Measurements from ENCODE around the gene MYOM1.

Gene MYOM1

GRCh38 chr18:3183103-3183717 lies 36.6 kb downstream of the MYOM1 start:
- no peak for DNase-seq

- DNase-seq = no peak
These were observed 39.4 kb downstream of the MYOM1 start for GRCh38 chr18:3180325-3180724.

GRCh38 chr18:3179430-3180089 lies 40.2 kb downstream of the MYOM1 start:
- no peak for DNase-seq

GRCh38 chr18:3177902-3178687 lies 41.7 kb downstream of the MYOM1 start:
- DNase-seq = no peak

DNA sequence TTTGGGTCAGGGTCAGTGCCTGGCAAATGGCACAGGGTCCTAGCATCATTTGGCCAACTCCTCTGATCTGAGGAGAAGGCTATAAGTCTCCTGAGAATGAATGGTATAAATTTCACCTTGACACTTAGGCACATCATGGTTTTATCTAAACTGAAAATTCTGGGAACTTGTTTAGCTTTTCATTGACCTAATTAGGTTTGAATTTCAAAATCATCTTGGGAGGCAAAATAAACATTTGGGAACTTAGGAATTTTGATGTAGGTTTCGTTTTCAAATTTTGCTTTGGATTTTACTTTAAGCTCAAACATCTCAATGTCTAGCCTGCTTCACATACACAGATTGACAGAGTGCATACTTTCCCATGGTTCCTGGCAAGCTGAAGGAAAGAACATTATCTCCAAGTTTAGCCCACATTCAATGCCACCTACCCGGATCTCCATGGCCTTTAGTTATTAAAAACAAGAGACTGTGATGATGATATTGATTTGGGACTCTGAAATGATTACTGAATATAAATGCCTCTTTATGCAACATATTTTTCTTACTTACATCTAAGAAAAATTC lies 44.5 kb downstream of the MYOM1 start:
- no peak for DNase-seq

DNA sequence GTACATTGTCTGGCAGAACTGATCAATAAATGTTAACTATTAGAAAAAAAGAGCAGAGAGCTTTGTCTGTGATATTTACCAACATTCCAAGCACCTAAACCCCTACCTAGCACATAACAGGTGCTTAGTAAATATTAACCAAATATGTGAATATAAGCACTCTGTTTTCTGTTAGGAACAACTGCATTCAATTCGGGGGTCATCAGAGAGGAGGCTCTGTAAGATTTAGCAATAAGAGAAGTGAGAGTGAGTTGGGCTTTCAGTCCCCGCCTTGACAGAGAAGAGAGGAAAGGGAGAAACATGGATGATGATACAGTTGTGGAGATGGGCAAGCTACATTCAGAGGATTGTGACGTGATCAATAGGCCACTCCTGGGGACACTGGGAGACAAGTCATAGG lies 47.7 kb downstream of the MYOM1 start:
- DNase-seq = no peak

GRCh38 chr18:3171631-3172030 lies 48.1 kb downstream of the MYOM1 start:
- DNase-seq = no peak

DNA sequence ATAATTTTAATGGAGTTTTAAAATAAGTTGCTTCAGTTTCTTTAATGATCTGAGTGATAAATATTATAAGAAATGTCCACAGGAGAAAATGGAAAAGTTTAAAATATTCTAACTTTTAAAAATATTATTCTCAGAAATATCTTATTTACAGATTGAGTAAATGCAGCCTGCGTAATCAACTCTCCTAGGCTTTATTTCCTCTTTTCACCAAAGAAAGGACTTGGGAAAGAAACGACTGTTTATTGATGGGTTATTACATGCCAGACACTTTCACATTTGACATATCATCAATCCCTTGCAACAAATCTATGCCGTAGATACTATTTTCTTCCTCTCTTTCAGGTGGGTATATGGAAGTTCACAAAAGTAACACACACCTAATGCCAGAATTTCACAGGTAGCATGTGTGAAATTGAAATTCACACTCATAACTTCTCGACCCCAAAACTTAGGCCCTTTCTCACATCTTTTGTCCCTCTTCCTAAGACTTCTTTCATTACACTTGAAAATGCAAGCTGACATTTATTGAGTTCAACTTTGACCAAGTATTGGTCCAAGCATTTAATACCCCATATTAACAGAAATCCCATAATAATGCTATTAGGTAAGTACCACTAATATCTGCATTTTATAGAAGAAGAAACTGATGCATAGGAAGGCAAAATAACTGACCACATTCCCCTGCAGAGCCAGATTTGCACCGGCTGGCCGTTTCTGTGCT lies 49.2 kb downstream of the MYOM1 start:
- DNase-seq = no peak

GRCh38 chr18:3164381-3164780 lies 55.4 kb downstream of the MYOM1 start:
- no peak for DNase-seq

DNA sequence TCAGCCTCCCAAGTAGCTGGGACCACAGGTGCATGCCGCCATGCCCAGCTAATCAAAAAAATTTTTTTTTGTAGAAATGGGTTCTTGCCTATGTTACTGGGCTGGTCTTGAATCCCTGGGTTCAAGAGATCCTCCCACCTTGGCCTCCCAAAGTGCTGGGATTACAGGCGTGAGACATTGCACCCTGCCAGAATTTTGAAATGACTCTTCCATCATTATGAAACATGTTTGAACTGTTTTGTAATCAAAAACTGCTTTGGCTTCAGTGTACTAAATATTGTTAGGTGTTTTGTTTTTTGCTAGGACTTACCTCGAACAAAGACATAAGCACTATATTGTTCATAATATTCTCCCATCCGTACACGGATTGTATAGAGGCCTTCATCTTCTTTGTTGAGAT lies 55.8 kb downstream of the MYOM1 start:
- no peak for DNase-seq

DNA sequence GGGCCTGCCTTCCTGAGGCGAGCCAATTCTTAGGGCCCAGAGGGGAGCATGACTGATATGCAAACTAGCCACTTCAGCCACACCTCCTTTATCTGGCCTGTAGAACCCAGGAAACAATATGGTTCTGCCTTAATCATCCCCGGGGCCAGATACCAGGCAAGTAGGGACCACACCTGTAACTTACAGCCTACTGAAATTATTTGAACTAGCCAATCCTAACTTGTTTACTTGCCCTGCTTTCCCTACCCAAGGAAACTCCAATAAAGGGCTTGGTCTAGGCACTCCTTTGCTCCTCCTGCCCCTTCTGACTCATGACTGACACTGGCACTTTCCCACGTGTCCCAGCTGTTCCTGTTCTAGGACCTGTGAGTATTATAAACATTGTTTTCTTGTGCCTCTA lies 57.6 kb downstream of the MYOM1 start:
- no peak for DNase-seq

GRCh38 chr18:3159830-3160229 lies 59.9 kb downstream of the MYOM1 start:
- no peak for DNase-seq

DNA sequence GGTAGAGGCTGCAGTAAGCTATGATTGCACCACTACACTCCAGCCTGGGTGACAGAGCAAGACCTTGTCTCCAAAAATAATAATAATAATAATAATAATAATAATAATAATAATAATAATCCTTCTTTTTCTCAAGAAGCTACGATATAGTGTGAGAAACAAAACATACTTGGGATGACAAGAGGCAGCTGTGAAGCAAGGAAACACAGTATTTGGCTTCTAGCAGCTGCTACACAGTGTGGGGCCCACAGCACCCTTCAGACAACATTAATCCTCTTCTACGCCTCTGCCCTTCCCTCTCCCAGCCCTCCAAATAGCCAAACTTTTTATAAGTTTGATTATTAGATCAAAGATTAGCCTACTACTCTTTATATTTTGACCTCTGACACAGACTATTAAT lies 62.2 kb downstream of the MYOM1 start:
- DNase-seq = no peak

DNA sequence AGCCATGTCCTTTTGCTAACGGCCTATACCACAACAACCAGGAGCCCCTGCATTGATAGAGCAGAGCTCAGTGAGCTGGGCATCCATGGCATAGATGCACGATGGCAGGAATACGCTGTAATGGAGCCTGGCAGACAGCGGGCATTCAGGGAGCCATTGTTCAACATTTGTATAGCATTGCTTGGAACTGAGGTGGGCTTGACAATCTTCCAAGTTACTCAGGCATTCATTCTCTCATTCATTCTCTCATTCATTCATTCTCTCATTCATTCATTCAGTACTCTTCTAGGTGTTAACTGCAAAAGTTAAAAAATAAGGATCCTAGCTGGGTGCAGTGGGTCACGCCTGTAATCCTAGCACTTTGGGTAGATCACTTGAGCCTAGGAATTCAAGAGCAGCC lies 62.7 kb downstream of the MYOM1 start:
- no peak for DNase-seq

GRCh38 chr18:3156325-3156640 lies 63.5 kb downstream of the MYOM1 start:
- no peak for DNase-seq

DNA sequence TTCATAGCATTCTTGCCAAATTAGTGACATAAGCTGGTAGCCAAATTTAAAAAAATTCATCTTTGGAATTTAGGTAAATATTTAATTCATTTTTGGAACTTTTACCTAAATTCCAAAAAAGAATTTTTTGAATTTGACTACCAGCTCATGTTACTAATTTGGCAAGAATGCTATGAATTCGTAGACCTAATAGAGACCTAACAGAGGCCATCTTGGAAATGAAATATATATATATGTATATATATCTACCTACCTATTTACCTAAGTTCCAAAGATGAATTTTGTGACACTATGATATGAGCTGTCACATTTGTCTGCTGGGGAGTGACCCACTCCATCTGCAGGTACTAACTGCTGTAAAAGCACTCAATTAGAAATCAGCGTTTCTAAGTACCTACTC lies 65.6 kb downstream of the MYOM1 start:
- no peak for DNase-seq

GRCh38 chr18:3153107-3153704 lies 66.6 kb downstream of the MYOM1 start:
- DNase-seq = no peak

GRCh38 chr18:3152294-3152693 lies 67.5 kb downstream of the MYOM1 start:
- no peak for DNase-seq

DNA sequence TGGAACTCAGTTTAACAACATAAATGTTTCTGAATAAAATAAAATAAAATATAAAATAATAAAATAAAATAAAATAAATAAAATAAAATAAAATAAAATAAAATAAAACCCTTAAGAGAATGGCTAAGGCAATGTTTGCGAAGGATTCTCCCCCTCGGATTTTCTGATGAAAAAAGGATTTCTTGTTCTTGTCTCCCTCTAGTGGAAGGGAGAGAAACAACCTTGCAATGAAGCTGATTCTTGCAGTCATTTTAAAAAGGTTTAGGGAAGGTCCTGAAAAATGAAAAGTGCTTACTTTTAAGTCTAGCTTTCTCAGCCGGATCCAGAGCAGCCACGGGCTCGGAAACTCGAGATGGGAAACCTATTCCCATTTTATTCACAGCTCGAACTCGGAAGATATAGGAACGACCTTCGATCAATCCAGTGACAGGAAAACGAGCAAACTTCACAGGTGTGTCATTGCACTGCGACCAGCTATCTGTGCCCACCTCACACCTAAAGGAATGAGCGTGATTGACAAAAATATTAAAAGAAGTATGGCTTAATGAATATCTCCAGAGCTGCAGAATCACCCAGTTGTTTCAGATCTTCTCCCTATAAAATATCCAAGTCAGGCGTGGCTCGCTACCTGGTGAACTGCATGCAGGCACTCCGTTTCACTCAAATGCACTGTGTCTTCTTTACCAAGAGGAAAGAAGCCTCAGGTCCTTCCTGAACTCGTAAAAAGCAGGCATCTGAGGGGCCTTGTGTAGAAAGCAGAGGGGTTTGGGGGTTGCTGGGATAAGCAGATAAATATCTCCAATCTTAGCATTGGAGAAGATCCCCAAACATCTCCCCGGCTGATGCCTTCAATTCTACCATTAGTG lies 68.1 kb downstream of the MYOM1 start:
- DNase-seq = no peak

- DNase-seq = no peak
These were observed 69.1 kb downstream of the MYOM1 start for GRCh38 chr18:3150688-3151087.

DNA sequence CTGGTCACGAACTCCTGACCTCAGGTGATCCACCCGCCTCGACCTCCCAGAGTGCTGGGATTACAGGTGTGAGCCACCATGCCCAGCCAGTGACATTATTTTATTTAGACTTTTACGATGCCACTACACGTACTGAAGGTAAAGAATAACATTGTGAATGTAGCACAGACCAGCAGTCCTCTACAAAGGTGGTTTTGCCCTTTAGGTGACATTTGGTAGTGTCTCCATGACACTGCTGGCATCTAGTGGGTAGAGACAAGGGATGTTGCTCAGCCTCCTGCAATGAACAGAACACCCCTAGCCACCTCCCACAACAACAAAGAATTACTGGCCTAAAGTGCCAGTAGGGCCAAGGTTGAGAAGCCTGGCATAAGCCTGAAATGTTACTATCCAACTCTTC lies 69.5 kb downstream of the MYOM1 start:
- DNase-seq = no peak

DNA sequence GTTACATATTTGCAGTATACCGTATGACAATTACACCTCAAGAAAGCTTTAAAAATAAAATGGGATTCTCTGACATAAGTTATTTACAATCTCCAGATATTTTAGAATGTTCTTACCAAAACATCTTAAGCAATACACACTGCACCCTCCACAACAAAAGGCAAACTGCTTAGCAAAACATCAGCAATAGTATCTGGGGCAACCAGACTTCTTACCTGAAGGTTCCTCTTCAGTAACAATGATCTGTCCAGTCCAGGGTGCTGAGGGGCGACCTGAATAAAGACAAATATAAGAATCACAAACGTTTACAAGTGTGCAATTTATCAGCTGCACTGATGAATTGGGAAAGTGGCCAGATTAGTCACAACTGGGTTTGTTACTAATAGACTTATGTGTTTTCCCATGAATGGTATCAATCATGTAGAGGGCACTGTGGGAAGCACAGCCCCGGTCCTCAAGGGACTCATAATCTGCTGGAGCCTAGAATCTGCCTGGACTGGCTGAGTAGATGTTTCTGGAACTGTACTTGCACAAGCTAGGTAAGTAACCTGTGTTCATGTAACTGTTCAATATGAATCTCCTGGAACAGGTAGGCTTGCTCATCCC lies 70.7 kb downstream of the MYOM1 start:
- DNase-seq = no peak
